Astrocyte of the spinal cord (primary cell): ENCODE data around the gene C13orf46.

Experiments used
- DNase-seq: peaks from one replicate; pipeline ENCODE4 v3.0.0; 2011; ENCODE audit warnings: low read depth, low spot score
- H3K4me3 ChIP-seq: 2 replicates; pipeline ENCODE4 v1.5.1; 2011; ENCODE audit warnings: low read depth, mild to moderate bottlenecking, low read length, moderate library complexity
- in situ Hi-C: cut with HindIII; loops from 2 replicates; pipeline ENCODE4 v1.10.0; 2017; ENCODE audit warnings: low sequenced_read_pairs
- TF ChIP-seq, protein P1 (sequence below): IDR thresholded peaks from 2 replicates; pipeline ENCODE4 v1.5.1; 2012; ENCODE audit warnings: low read depth, mild to moderate bottlenecking, low read length, inconsistent platforms

Gene C13orf46

DNA sequence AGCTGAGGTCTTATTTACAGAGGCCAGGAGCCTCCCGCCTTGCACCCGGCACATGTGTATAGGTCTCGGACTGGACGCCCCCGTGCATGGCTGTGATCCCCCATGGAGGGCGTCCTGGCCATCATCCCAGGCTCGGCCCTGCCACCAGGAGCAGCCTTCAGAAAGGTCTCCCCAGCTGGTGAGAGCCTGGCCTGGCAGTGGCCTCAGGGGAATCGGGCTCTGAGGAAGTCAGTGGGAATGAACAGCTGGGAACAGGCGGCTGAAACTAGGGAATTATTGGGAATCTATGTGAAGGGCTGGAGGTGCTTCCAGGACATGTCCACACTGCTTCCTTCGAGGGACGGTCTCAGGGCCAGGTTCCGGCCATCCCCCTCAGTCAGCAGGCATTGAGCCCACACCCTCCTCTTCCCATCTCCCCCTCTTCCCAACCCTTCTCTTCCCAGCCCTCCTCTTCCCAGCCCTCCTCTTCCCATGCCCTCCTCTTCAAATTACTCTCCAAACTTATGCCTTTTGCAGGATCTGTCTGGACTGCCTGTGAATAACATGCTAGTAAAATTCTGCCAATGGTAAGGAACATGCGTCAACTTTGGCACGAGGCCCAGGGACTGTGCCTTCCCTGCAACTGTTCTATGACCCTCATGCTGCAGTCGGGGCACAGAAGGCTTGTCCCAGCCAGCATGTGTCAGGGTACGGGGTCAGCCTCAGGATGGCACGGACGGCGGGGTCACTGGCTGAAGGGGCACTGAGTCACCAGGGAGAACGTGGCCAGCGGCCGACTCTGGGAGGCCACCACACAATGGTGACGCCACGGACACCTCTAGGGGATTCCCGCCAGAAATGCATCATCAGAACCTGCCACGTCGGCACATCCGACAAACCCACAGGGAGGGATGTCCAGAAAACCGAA lies 24.2 kb upstream of the C13orf46 start:
- TF ChIP-seq, protein P1, sequence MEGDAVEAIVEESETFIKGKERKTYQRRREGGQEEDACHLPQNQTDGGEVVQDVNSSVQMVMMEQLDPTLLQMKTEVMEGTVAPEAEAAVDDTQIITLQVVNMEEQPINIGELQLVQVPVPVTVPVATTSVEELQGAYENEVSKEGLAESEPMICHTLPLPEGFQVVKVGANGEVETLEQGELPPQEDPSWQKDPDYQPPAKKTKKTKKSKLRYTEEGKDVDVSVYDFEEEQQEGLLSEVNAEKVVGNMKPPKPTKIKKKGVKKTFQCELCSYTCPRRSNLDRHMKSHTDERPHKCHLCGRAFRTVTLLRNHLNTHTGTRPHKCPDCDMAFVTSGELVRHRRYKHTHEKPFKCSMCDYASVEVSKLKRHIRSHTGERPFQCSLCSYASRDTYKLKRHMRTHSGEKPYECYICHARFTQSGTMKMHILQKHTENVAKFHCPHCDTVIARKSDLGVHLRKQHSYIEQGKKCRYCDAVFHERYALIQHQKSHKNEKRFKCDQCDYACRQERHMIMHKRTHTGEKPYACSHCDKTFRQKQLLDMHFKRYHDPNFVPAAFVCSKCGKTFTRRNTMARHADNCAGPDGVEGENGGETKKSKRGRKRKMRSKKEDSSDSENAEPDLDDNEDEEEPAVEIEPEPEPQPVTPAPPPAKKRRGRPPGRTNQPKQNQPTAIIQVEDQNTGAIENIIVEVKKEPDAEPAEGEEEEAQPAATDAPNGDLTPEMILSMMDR, result no peak
- no peak overlapping the region for H3K4me3 ChIP-seq
- in situ Hi-C loops, result no loop called here

DNA sequence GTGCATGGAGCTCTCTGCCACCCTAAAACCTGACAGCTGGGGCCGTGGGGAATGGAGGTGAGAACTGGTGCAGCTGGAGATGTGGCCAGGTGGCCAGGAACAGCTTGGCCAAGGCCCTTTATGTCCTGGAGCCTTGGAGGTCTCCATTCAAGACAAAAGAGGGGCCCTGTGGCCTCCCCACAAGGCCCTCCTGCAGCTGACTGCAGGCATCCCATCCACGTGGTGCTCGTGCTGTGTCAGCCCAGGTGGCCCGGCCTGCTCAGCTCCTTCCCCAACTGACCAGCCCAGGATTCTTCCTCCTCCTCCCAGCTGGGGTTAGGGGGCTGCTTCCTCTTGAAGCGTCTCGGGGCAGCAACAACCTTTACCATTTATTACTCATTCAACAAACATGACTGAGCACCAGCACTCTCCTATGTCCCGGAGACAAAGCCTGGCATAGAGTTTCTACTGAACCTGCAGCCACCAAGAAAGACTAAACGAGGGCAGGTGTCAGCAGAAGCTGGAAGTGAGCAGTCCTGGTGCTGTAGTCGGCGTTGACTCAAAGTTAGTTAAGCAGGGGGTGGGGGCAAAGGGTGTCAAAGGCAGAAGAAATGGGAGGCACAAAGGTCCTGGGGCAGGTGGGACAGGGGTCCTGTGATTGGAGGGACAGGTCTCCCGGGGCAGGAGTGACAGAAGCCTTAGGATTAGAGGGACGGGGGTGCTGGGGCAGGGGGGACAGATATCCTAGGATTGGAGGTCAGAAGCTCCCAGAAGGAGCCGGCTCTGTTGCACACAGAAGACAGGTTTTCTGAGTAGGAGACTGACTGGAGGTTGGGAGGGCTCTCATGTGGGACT lies 23.3 kb upstream of the C13orf46 start:
- DNase-seq, result no peak
- H3K4me3 ChIP-seq, result no peak overlapping the region
- in situ Hi-C loops, result no loop called here
- TF ChIP-seq, protein P1, result no peak

More for the DNA sequence above, 24.2 kb upstream of the C13orf46 start:
- peak; percentile 25 for DNase-seq

DNA sequence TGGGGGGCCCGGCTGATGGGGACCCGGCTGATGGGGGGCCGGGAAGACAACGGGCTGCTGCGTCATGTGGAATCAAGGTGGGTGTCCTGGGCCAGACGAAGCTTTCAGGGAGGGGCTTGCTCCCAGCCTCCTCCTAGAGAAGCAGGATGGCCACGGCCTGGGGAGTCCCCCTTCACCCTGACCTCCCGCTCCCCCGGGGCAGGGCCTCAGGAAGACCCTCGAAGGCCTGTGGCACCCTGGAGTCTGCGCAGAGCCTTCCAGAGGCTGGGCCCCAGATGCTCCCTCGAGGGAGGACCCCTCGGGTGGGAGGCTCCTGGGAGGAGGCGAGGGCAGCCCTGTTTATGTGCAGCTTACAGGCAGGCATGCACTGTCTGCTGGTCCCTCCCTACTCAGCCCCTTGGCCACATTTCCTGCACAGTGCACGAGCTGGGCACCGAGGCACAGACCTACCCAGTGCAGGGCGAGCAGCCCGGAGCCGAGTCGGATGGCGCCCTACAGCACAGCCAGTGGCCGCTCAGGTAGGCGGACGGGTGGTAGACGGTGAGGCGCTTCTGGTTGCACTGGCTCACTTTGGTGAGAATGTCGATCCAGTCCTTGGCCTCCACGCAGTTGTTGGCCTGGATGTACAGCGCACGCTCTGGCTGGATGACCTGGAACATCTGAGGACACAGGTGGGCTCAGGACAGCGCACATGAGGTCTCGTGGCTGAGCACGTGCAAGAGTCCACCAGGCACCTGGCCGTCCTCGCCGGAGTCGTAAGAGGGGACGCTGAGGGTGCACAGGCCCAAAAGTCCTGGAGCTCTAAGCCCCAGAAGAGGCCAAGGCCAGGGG lies 22.4 kb upstream of the C13orf46 start:
- DNase-seq, result no peak
- H3K4me3 ChIP-seq, result no peak overlapping the region
- in situ Hi-C loops, result no loop called here
- TF ChIP-seq, protein P1, result no peak

DNA sequence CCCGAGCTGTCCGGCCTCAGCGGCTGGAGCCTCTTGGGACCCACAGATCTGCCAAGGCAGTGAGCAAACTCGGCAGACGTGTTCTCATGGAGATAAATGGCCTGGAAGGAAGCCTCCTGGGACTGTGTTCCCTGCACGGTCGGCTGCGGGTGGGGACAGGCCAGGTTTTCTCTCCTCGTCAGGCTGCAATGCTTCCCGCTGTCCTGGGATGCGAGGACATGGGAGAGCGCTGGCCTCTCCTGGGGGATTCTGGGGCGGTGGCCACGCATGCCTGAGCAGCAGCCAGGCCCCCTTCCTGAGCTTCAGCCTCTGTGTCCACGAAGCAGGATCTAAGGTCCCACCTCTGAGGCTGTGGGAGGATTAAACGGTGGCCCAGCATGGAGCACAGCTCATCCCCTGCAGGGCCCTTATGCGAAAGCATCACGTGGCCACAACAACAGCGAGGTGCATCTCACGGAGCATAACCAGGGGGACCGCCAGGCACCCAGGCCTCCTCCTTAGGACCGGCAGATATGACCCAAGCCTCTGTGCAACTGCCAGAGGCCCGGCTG lies 21.2 kb upstream of the C13orf46 start:
- no peak for DNase-seq
- no peak overlapping the region for H3K4me3 ChIP-seq
- TF ChIP-seq, protein P1, result no peak
- in situ Hi-C loops, result no loop called here

DNA sequence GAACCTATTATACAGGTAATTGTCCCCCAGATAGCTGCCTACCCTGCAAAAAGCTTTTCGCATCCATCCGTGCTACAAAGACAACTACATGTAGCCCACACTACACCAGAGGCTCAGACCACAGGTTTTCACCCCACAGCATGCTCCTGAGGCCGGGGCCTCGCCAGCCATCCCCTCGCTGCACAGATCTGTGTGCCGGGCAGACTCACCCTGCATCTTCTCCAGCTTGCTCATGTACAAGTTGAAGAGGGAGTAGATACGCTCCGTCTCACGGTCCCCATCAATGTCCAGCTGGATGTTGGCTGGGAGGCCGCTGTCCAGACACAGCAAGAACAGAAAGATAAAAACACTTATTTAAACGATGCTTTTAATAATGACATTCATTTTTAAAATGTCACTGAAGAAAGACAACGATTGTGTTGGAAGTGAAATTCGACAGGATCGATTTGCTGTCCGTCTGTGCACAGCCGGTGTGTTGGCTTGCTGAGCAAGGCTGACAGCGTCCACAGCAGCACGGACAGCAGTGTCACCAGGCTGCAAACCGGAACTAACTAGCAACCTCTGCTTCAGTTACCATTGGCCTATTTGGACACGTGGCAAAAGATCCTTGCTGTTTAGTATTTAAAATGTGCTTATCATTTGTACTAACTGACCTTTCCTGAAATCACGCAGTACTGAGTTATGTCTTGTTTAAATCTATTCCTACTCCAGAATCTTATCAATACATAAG lies 18.6 kb upstream of the C13orf46 start:
- TF ChIP-seq, protein P1, result no peak
- in situ Hi-C loops, result no loop called here
- DNase-seq, result no peak
- no peak overlapping the region for H3K4me3 ChIP-seq
